Measurements from ENCODE around the gene MC2R. TPM values are rescaled to one million over a fixed set of nuclear protein-coding genes. Genes with fewer than 3 reads are reported as not detected.

Gene MC2R
- total and polyA plus RNA-seq, 2 of the 8 experiments (the other 6 are each of a cell fraction or from before 2014, with no cell fraction given), result not detected

GRCh38 chr18:13879492-13879891, 35.8 kb downstream of the MC2R start (continued):
- no peak for TF ChIP-seq SAP30 (IDR thresholded peaks at IDR 0.05; ENCODE audit: insufficient read depth, insufficient replicate concordance, low read length)
- TF ChIP-seq CBX8 (IDR thresholded peaks at IDR 0.05; ENCODE audit: borderline replicate concordance, low read depth, low read length), result no peak
